H1 (cell line): Measurements from ENCODE around the gene IDUA. TPM values are rescaled to one million over a fixed set of nuclear protein-coding genes. Genes with fewer than 3 reads are reported as not detected.

Source experiments
- CTCF ChIA-PET: fragments of 300-600 bp; sonication (Branson Sonifier 250); formaldehyde crosslinking; loops from one replicate; lab custom pipeline; 2021; ENCODE audit not compliant: partially characterized antibody; lab: Charles Lee
- POLR2A ChIA-PET: fragments of 300-600 bp; sonication (Branson Sonifier 250); formaldehyde crosslinking; loops from one replicate; lab custom pipeline; 2021; ENCODE audit warnings: inconsistent platforms; ENCODE audit not compliant: partially characterized antibody; lab: Charles Lee
- DNase-seq, 2 experiments: peaks; one replicate each; pipeline versions ENCODE4 v3.0.0 to v3.0.0-alpha.2; 2010 to 2022; ENCODE audit warnings: low spot score in 2 of 2, low read depth in 1 of 2, mixed read lengths in 1 of 2
- FAIRE-seq: peaks from 2 replicates; lab custom pipeline; 2011; peaks lifted over from hg19 to GRCh38; lab: Jason Lieb, UNC
- H2AFZ ChIP-seq: 2 replicates; pipeline ENCODE4 v1.8.1; 2012; ENCODE audit warnings: low read length, inconsistent platforms
- H2AK5ac ChIP-seq: 2 replicates; pipeline ENCODE4 v1.6.1; 2013; ENCODE audit warnings: low read depth, low read length
- H2BK120ac ChIP-seq: replicated peaks from 2 replicates; pipeline ENCODE3; 2013; ENCODE audit warnings: low read depth, low read length, inconsistent platforms
- H2BK12ac ChIP-seq: 2 replicates; pipeline ENCODE4 v1.6.1; 2013; ENCODE audit warnings: low read depth, low read length
- H2BK15ac ChIP-seq: 2 replicates; pipeline ENCODE4 v1.6.1; 2013; ENCODE audit warnings: low read length
- H2BK20ac ChIP-seq: 2 replicates; pipeline ENCODE4 v1.6.1; 2013; ENCODE audit warnings: low read length
- H2BK5ac ChIP-seq: 2 replicates; pipeline ENCODE4 v1.6.1; 2013; ENCODE audit warnings: low read depth, low read length
- H3K14ac ChIP-seq: 2 replicates; pipeline ENCODE4 v1.6.1; 2013; ENCODE audit warnings: inconsistent platforms; ENCODE audit not compliant: insufficient read length
- H3K18ac ChIP-seq: 2 replicates; pipeline ENCODE4 v1.6.1; 2013; ENCODE audit warnings: low read length; ENCODE audit errors: extremely low read depth
- H3K23ac ChIP-seq: 2 replicates; pipeline ENCODE4 v1.6.1; 2013; ENCODE audit warnings: inconsistent platforms; ENCODE audit not compliant: insufficient read length
- H3K23me2 ChIP-seq: 2 replicates; pipeline ENCODE4 v1.6.1; 2013; ENCODE audit warnings: low read depth, low read length
- H3K27ac ChIP-seq: 2 replicates; pipeline ENCODE4 v1.6.1; 2011; ENCODE audit warnings: low read depth, low read length, inconsistent platforms
- H3K27me3 ChIP-seq, 4 experiments: replicated peaks in 1 of 4; 1 replicate in 1 of 4; 2 replicates in 3 of 4; pipeline versions ENCODE4 v1.6.1 to v1.8.1; 2011 to 2013; ENCODE audit warnings: low read length in 3 of 4, mild to moderate bottlenecking in 3 of 4, inconsistent platforms in 2 of 4, mixed read lengths in 2 of 4, moderate library complexity in 1 of 4; ENCODE audit not compliant: control insufficient read depth in 3 of 4, insufficient read depth in 3 of 4; ENCODE audit errors: extremely low read depth in 1 of 4
- H3K36me3 ChIP-seq, 4 experiments: 2 replicates each; pipeline versions ENCODE4 v1.6.1 to v1.8.1; 2011 to 2013; ENCODE audit warnings: mild to moderate bottlenecking in 4 of 4, low read length in 3 of 4, moderate library complexity in 2 of 4, control low read depth in 1 of 4, inconsistent platforms in 1 of 4; ENCODE audit not compliant: insufficient read depth in 4 of 4, control insufficient read depth in 2 of 4
- H3K4ac ChIP-seq: replicated peaks from 2 replicates; pipeline ENCODE3; 2013; ENCODE audit warnings: low read length, low read depth, mixed read lengths, inconsistent platforms; ENCODE audit not compliant: insufficient read length
- H3K4me1 ChIP-seq, 4 experiments: replicated peaks in 1 of 4; 1 replicate in 1 of 4; 2 replicates in 3 of 4; pipeline versions ENCODE4 v1.6.1 to v1.8.1; 2011 to 2013; ENCODE audit warnings: low read length in 3 of 4, inconsistent platforms in 2 of 4, mixed read lengths in 1 of 4; ENCODE audit not compliant: insufficient read depth in 4 of 4, control insufficient read depth in 3 of 4
- H3K4me2 ChIP-seq, 2 experiments: 2 replicates each; pipeline versions ENCODE4 v1.6.1 to v1.8.1; 2011 to 2013; ENCODE audit warnings: low read depth in 2 of 2, low read length in 2 of 2, control low read depth in 1 of 2, inconsistent platforms in 1 of 2, mild to moderate bottlenecking in 1 of 2; ENCODE audit not compliant: insufficient read depth in 1 of 2
- H3K4me3 ChIP-seq, 4 experiments: fragments of 200-600, 300-600 bp in 1 of 4; sonication (generic), shearing (Covaris generic), sonication (Bioruptor Twin) in 1 of 4; 2 replicates each; pipeline versions ENCODE4 v1.5.1 to v1.8.1; 2011 to 2016; ENCODE audit warnings: low read length in 4 of 4, low read depth in 3 of 4, control low read depth in 2 of 4, inconsistent platforms in 2 of 4, mild to moderate bottlenecking in 2 of 4, mixed read lengths in 1 of 4, moderate library complexity in 1 of 4; ENCODE audit not compliant: insufficient read depth in 2 of 4; ENCODE audit errors: extremely low read depth in 1 of 4
- H3K56ac ChIP-seq: replicated peaks from 2 replicates; pipeline ENCODE3; 2013; ENCODE audit warnings: low read depth, mild to moderate bottlenecking, mixed read lengths, low read length, inconsistent platforms; ENCODE audit not compliant: insufficient read length
- H3K79me1 ChIP-seq: 2 replicates; pipeline ENCODE4 v1.6.1; 2013; ENCODE audit warnings: low read depth, low read length, control low read depth
- H3K79me2 ChIP-seq, 2 experiments: 2 replicates each; pipeline versions ENCODE4 v1.6.1 to v1.8.1; 2012 to 2013; ENCODE audit warnings: low read length in 2 of 2, mild to moderate bottlenecking in 2 of 2, inconsistent platforms in 1 of 2; ENCODE audit not compliant: insufficient read depth in 2 of 2, control insufficient read depth in 1 of 2
- H3K9ac ChIP-seq, 4 experiments: replicated peaks in 1 of 4; 1 replicate in 1 of 4; 2 replicates in 3 of 4; pipeline versions ENCODE4 v1.6.1 to v1.8.1; 2011 to 2013; ENCODE audit warnings: low read depth in 3 of 4, low read length in 3 of 4, control low read depth in 2 of 4, mild to moderate bottlenecking in 2 of 4, moderate library complexity in 2 of 4, inconsistent platforms in 1 of 4; ENCODE audit errors: extremely low read depth in 1 of 4
- H3K9me3 ChIP-seq, 2 experiments: 2 replicates each; pipeline versions ENCODE4 v1.6.1 to v1.8.1; 2012 to 2013; ENCODE audit warnings: mild to moderate bottlenecking in 2 of 2, moderate library complexity in 2 of 2, control low read depth in 1 of 2, inconsistent platforms in 1 of 2, low read depth in 1 of 2, low read length in 1 of 2, mixed read lengths in 1 of 2; ENCODE audit not compliant: insufficient read depth in 2 of 2
- H4K20me1 ChIP-seq, 2 experiments: replicated peaks in 1 of 2; 2 replicates each; pipeline versions ENCODE3 to v1.8.1; 2011 to 2013; ENCODE audit warnings: inconsistent platforms in 2 of 2, low read length in 2 of 2, mild to moderate bottlenecking in 1 of 2; ENCODE audit not compliant: insufficient read depth in 2 of 2, control insufficient read depth in 1 of 2
- H4K5ac ChIP-seq: 2 replicates; pipeline ENCODE4 v1.6.1; 2013; ENCODE audit warnings: low read length, low read depth, mixed read lengths, inconsistent platforms; ENCODE audit not compliant: insufficient read length
- H4K8ac ChIP-seq: 2 replicates; pipeline ENCODE4 v1.8.0; 2013; ENCODE audit warnings: mild to moderate bottlenecking, moderate library complexity, low read length, inconsistent platforms; ENCODE audit not compliant: insufficient read depth; ENCODE audit errors: extremely low read depth
- H4K91ac ChIP-seq: replicated peaks from 2 replicates; pipeline ENCODE3; 2013; ENCODE audit warnings: low read length, mixed read lengths, inconsistent platforms; ENCODE audit not compliant: insufficient read length
- CBX5 ChIP-seq: fragments of 300-800, 300-1000 bp; sonication (generic); IDR thresholded peaks from 2 replicates; pipeline ENCODE4 v1.7.1; 2016; ENCODE audit warnings: antibody characterized with exemption, low read length, low read depth
- CBX8 ChIP-seq: fragments of 300-800, 300-1000 bp; sonication (generic); IDR thresholded peaks from 2 replicates; pipeline ENCODE4 v1.7.1; 2016; ENCODE audit warnings: low read depth, low read length, borderline replicate concordance
- E2F6 ChIP-seq: IDR thresholded peaks from 2 replicates; pipeline ENCODE4 v1.6.1; 2012; ENCODE audit warnings: inconsistent platforms
- EGR1 ChIP-seq: IDR thresholded peaks from 2 replicates; pipeline ENCODE4 v1.6.1; 2011; ENCODE audit warnings: low read depth, low read length, borderline replicate concordance
- EZH2 ChIP-seq: fragments of 200-600 bp; sonication (generic); IDR thresholded peaks from 2 replicates; pipeline ENCODE4 v1.7.1; 2012; ENCODE audit warnings: low read depth, mild to moderate bottlenecking, moderate library complexity, low read length, inconsistent platforms; ENCODE audit not compliant: severe bottlenecking
- KDM4A ChIP-seq: IDR thresholded peaks from one replicate; pipeline ENCODE4 v1.7.1; 2012; ENCODE audit warnings: low read depth, mild to moderate bottlenecking, moderate library complexity, low read length, inconsistent platforms; ENCODE audit not compliant: severe bottlenecking
- NANOG ChIP-seq: IDR thresholded peaks from 2 replicates; pipeline ENCODE4 v1.6.1; 2011; ENCODE audit warnings: low read length, low read depth, mild to moderate bottlenecking, inconsistent platforms; ENCODE audit not compliant: insufficient read depth, poor library complexity, severe bottlenecking
- RNF2 ChIP-seq: fragments of 200-900, 300-1000 bp; sonication (generic); IDR thresholded peaks from 2 replicates; pipeline ENCODE4 v1.7.1; 2016; ENCODE audit warnings: borderline replicate concordance, low read depth, mild to moderate bottlenecking, antibody characterized with exemption, low read length; ENCODE audit not compliant: poor library complexity, severe bottlenecking; ENCODE audit errors: missing control alignments
- SP2 ChIP-seq: IDR thresholded peaks from 2 replicates; pipeline ENCODE4 v1.6.1; 2012; ENCODE audit warnings: mild to moderate bottlenecking, low read length, inconsistent platforms
- SUZ12 ChIP-seq: fragments of 200-600 bp; sonication (generic); IDR thresholded peaks from 2 replicates; pipeline ENCODE4 v1.6.1; 2012; ENCODE audit warnings: mild to moderate bottlenecking, inconsistent platforms, low read length, moderate library complexity, mixed read lengths
- TEAD4 ChIP-seq: IDR thresholded peaks from 2 replicates; pipeline ENCODE4 v1.6.1; 2012; ENCODE audit warnings: low read depth, low read length, inconsistent platforms, mixed read lengths
- WGBS, 2 experiments: shearing (Covaris generic) in 1 of 2; methylation state at CpG; one replicate each; pipeline versions ENCODE4 v1.1.6 to v1.1.7; 2013 to 2015; ENCODE audit warnings: low lambda C conversion rate in 2 of 2, mixed read lengths in 2 of 2, inconsistent platforms in 1 of 2, low coverage in 1 of 2, missing lambda C conversion rate in 1 of 2; ENCODE audit not compliant: insufficient replicate concordance in 2 of 2, insufficient coverage in 1 of 2, insufficient read length in 1 of 2; ENCODE audit errors: extremely low coverage in 1 of 2, missing lambda C conversion rate in 1 of 2; 5-methylcytosine and 5-hydroxymethylcytosine counted together
- polyA plus RNA-seq, 7 experiments: library from polyadenylated mRNA; depleted of rRNA in 3 of 7; stranded (reverse) in 5 of 7; unstranded in 2 of 7; fragments of >200 nt in 5 of 7; fragments of 200-250 nt in 2 of 7; gene quantifications; 1 replicate in 5 of 7; 2 replicates in 1 of 7; 4 replicates in 1 of 7; pipeline versions ENCODE4 v1.2.1 to v1.2.3, GENCODE V29; 2011 to 2013; ENCODE audit warnings: missing spikeins in 2 of 7, mixed read lengths in 2 of 7
- total RNA-seq: library from RNA; stranded (reverse); fragmentation: NEBNext Ultra II Directional; extraction: Animal tissue kit (Norgen Biotek cat#: 25700); gene quantifications from 2 replicates; pipeline ENCODE4 v1.2.1, GENCODE V29; 2021

Gene IDUA
- total and polyA plus RNA-seq, 2 of the 8 experiments (the other 6 are each of a cell fraction or from before 2014, with no cell fraction given) = 2.8 to 4.8 TPM

DNA sequence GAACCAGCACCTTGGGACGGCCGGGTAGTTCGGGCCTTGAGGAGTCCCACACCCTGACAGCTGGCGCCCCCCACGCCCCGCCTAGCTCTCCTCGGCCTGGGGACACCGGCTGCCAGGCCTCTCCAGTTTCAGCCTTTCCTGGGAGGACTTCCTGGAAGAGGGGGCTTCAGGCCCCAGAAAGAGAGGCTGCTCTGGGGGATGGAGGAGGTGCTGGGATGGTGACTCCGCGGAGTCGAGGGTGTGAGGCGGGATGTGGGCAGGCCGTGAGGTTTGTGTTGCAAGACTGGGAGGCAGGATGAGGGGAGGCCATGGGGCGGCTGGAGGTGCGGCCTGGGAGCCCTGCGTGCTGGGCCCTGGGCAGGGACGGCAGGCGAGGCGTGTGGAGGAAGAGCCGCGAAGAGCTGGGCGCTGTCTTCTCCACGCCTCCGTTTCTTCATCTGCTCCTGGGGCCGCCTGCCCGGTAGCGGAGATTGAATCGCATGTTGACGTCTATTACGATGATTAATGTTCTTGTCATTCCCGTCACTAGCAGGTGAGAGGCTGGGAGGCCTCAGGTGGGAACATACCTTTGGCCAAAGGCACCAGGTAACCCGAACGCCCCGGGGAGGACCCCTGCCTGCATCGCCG lies 23.7 kb downstream of the IDUA start:
- Histone ChIP-seq H3K79me1 (no peaks in the 10 kb centered on the region), H3K23me2 (peaks cover 18% of the 10 kb centered on the region; the same call in 1 of the 2 replicates), H3K56ac (no peak overlapping the region), H3K4me2 (peak overlapping the region; percentile 81 to 94), H2BK15ac (no peak overlapping the region), H4K8ac (no peak overlapping the region), H2BK20ac (no peak overlapping the region), H3K27ac (no peak overlapping the region), H2BK5ac (no peak overlapping the region), H3K23ac (no peak overlapping the region), H2AK5ac (no peak overlapping the region), H4K91ac (no peak overlapping the region), H3K14ac (no peak overlapping the region), H3K4me3 (peak overlapping the region; percentile 6 to 61 (median 24); a peak in 6 of 8 replicates), H2BK12ac (no peak overlapping the region), H4K5ac (no peak overlapping the region), H3K36me3 (no peaks in the 10 kb centered on the region), H3K18ac (no peak overlapping the region), H4K20me1 (peaks cover 3 to 17% of the 10 kb centered on the region in 2 experiments), H3K4me1 (peaks cover 0 to 14% (median 10%) of the 10 kb centered on the region in 4 experiments; a peak in 6 of 7 replicates), H3K4ac (no peak overlapping the region), H2AFZ (no peak overlapping the region), H3K9ac (no peak overlapping the region; a peak in 1 of 7 replicates), H3K9me3 (no peaks in the 10 kb centered on the region), H3K79me2 (no peaks in the 10 kb centered on the region), H2BK120ac (no peak overlapping the region), H3K27me3 (peaks cover 22 to 53% (median 46%) of the 10 kb centered on the region in 4 experiments)
- 18% methylated on average over 34 of the region's 36 CpGs; no CpG with 5 or more reads in 1 of the 2 experiments for WGBS, 2 experiments
- DNase-seq (no peak), FAIRE-seq (no peak)
- POLR2A ChIA-PET = no interaction called here
- CTCF ChIA-PET = interaction anchor here (0.7 to 0.9 kb wide), 2 partner anchors 33 to 41 kb away, joined by 3 read pairs; no protein-coding TSS in a partner anchor
- peak; percentile 16 for TF ChIP-seq KDM4A
- TF ChIP-seq EGR1 = no peak
- no peak for TF ChIP-seq CBX8
- TF ChIP-seq E2F6 = 0 out of 2 replicates have a peak, but pooled peaks have one; percentile 35
- TF ChIP-seq TEAD4 = no peak
- peak; percentile 69; the same call in 1 of the 2 replicates for TF ChIP-seq SUZ12
- no peak for TF ChIP-seq SP2
- TF ChIP-seq RNF2 = peak; percentile 44
- no peak for TF ChIP-seq CBX5
- peak; percentile 74 for TF ChIP-seq EZH2
- no peak for TF ChIP-seq NANOG
